RWPE2 (cell line): Measurements from ENCODE around the gene PRRG2.
A peak's percentile ranks its signal among the peaks of the same experiment; 100 is the strongest.

Experiments used
- ATAC-seq: fragments of 200-7000 bp; cut with Tn5 transposase; 3 replicates; pipeline ENCODE4 v1.9.1; 2021; ENCODE audit warnings: low read depth
- DNase-seq: peaks from one replicate; pipeline ENCODE4 v3.0.0-alpha.2; 2020; ENCODE audit warnings: low spot score
- H3K27ac ChIP-seq: fragments of 450-650 bp; 2 replicates; pipeline ENCODE4 v1.5.1; 2017; ENCODE audit warnings: mild to moderate bottlenecking; ENCODE audit not compliant: poor library complexity, severe bottlenecking
- H3K27me3 ChIP-seq: fragments of 250-450 bp; sonication (Bioruptor Pico); 2 replicates; pipeline ENCODE4 v1.5.1; 2021; ENCODE audit warnings: mild to moderate bottlenecking, moderate library complexity; ENCODE audit not compliant: insufficient read depth, poor library complexity, severe bottlenecking
- H3K36me3 ChIP-seq: fragments of 250-450 bp; sonication (Bioruptor Pico); 2 replicates; pipeline ENCODE4 v1.5.1; 2020; ENCODE audit warnings: low read depth, mild to moderate bottlenecking, moderate library complexity
- H3K4me1 ChIP-seq: fragments of 250-450 bp; sonication (Bioruptor Pico); 2 replicates; pipeline ENCODE4 v1.5.1; 2021; ENCODE audit warnings: mild to moderate bottlenecking, moderate library complexity; ENCODE audit not compliant: insufficient read depth, poor library complexity, severe bottlenecking
- H3K4me3 ChIP-seq: fragments of 250-450 bp; sonication (Bioruptor Pico); 2 replicates; pipeline ENCODE4 v1.5.1; 2021; ENCODE audit warnings: mild to moderate bottlenecking, moderate library complexity; ENCODE audit not compliant: severe bottlenecking
- H3K9me3 ChIP-seq: fragments of 250-450 bp; sonication (Bioruptor Pico); 2 replicates; pipeline ENCODE4 v1.5.1; 2021; ENCODE audit warnings: mild to moderate bottlenecking, moderate library complexity; ENCODE audit not compliant: severe bottlenecking
- TF ChIP-seq, protein P1 (sequence below): fragments of 450-650 bp; IDR thresholded peaks from one replicate; pipeline ENCODE4 v1.5.1; 2017; ENCODE audit warnings: mild to moderate bottlenecking, moderate library complexity; ENCODE audit not compliant: poor library complexity, severe bottlenecking

Gene PRRG2

DNA sequence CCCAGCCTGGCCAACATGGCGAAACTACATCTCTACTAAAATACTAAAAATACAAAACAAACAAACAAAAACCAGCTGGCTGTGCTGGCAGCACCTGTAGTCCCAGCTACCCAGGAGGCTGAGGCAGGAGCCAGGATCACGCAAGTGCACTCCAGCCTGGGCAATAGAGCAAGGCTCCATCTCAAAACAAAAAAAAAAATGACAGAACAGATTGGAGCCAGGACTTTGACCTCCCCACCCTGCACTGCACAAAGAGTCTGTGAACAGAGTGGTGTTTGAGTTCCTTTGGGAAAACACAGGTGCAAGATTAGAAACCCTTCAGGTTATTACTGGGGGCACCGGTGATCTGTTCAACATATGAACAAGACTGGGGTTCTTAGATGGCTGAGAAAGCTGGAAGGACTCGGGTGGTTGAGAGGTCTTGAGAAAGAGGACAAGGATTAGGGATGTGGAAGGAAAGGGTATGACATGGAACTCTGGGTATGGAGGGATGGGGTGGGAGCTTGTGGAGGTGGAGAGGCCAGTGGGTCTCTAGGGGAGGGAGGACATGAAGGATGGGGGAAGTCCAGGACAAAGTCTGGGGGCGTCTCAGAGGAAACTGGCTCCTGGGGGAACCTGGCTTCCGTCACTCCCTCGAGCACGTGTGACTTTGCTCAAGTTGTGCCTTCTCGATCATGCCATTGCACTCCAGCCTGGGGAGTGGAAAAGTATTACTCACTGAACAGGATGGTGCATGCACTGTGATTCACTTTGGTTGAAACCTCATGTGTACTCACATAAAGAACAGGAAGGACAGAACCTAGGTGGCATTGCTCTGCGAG, 27.5 kb upstream of the PRRG2 start:
- peaks cover 16% of the 10 kb centered on the region for H3K4me1 ChIP-seq
- TF ChIP-seq, protein P1, sequence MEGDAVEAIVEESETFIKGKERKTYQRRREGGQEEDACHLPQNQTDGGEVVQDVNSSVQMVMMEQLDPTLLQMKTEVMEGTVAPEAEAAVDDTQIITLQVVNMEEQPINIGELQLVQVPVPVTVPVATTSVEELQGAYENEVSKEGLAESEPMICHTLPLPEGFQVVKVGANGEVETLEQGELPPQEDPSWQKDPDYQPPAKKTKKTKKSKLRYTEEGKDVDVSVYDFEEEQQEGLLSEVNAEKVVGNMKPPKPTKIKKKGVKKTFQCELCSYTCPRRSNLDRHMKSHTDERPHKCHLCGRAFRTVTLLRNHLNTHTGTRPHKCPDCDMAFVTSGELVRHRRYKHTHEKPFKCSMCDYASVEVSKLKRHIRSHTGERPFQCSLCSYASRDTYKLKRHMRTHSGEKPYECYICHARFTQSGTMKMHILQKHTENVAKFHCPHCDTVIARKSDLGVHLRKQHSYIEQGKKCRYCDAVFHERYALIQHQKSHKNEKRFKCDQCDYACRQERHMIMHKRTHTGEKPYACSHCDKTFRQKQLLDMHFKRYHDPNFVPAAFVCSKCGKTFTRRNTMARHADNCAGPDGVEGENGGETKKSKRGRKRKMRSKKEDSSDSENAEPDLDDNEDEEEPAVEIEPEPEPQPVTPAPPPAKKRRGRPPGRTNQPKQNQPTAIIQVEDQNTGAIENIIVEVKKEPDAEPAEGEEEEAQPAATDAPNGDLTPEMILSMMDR: no peak
- no peaks in the 10 kb centered on the region for H3K27me3 ChIP-seq
- peaks cover 32% of the 10 kb centered on the region for H3K36me3 ChIP-seq
- H3K27ac ChIP-seq: peak overlapping the region; percentile 85
- no peaks in the 10 kb centered on the region for H3K9me3 ChIP-seq
- ATAC-seq: peak; percentile 98
- H3K4me3 ChIP-seq: no peak overlapping the region
- no peak for DNase-seq

DNA sequence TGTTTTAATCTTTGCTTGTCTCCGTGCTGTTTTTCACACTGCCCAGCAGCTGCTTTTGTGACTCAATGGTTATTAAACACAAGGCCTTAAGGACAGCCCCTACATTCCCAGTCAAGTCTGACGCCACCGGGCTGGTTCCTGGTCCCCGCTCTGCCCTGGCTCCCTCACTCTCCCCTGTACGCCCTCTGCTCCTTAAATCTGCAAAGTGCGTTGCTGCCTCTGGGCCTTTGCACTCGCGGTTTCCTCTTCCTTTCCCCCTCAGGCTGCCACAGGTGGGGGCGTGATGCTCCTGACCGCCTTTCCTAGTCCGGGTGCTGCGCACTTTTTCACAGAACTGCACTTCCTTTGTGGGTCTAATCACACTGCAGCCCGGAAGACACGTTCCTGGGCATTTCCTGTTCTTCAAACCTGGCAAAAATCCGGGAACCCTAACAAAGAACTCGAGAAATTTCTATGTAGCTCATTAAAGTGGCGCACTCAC, 26.4 kb upstream of the PRRG2 start:
- H3K36me3 ChIP-seq: peaks cover 36% of the 10 kb centered on the region
- no peak for DNase-seq

DNA sequence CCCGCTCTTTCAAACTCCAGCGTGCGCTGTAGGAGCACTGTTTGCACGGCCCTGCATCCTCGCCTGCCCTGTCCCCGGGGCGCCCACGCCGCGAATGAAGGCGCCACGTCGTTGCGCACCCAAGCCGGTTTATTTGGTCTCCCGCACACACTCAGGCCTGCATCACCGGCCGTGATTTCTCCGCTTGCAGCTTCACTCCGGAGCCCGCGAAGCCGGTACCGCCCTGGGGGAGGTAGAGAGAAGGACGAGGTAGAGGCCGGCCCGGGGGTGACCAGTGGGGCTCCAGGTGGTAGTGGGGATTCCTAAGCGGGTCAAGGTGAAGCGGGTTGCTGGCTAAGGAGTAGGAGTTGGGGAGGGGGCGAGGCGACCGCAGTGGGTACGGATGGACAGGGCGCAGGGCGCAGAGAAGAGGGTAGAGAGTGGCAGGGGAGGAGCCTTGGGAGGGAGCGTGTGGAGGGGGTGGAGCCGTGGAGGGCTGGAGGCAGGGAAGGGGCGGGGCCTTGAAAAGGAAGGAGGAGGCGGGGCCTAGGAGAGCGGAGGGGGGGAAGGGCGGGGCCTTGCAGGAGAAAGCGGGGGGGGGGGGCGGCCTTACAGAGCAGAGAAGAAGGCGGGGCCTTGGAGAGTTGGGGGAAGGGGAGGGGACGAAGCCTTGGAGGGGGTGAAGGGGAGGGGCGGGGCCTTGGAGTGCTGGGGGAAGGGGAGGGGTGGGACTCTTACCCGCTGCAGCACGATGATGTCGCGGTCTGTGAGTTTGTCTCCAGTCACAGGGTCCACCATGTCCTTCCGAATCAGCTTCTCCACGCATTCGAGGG, 25.3 kb upstream of the PRRG2 start:
- ATAC-seq (no peak), DNase-seq (no peak)
- no peak overlapping the region for H3K27ac ChIP-seq
- no peaks in the 10 kb centered on the region for H3K27me3 ChIP-seq
- H3K4me1 ChIP-seq: peaks cover 16% of the 10 kb centered on the region
- peaks cover 36% of the 10 kb centered on the region for H3K36me3 ChIP-seq
- TF ChIP-seq, protein P1: no peak
- no peaks in the 10 kb centered on the region for H3K9me3 ChIP-seq
- H3K4me3 ChIP-seq: no peak overlapping the region

More for the DNA sequence above, 26.4 kb upstream of the PRRG2 start:
- peak overlapping the region; percentile 85 for H3K27ac ChIP-seq
- H3K4me1 ChIP-seq: peaks cover 16% of the 10 kb centered on the region
- H3K27me3 ChIP-seq: no peaks in the 10 kb centered on the region
- TF ChIP-seq, protein P1: no peak
- H3K4me3 ChIP-seq: no peak overlapping the region
- ATAC-seq: no peak
- no peaks in the 10 kb centered on the region for H3K9me3 ChIP-seq

DNA sequence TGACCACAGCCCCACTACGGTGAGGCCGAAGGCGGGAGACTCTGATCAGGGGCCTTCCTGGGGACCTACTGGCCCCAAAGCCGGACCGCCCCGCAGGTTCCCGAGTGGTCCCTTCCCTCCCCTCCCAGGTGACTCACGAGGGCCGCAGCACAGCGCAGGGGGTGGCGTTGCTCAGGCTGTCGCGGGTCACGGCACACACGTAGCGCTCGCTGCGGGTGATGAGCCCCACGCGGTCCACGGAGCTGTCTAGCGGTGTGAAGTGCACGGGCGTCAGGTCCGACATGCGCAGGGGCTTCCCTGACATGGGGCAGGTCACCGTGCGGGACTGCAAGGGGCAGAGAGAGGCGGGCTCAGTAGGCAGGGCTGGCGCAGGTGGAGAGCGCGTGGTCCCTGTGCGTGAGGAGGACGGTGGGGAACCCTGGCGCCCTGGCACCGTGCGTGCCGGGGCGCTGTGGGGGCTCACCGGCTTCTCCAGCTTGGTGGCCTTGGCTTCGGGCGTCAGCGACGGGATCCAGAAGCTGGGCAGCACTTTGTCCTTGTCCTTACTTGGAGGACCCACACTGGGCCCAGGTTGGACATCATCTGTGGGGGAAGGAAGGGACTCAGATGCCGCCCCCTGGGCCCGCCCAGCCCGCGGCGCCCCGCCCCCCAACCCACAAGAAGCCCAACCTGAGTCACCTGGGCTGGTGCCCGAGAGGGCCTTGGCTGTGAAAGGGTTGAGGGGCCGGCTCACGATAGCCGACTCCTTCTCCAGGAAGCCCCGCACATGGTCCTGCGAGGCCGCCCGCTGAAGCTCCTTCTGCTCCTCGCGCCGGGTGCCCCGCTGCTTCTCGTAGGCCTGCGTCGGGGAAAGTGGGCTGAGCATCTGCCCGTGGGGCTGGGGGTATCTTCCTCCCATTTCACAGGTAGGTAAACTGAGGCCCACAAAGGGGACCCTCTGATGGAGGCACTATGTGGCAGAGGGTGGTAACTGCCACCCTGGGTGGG, 24.4 kb upstream of the PRRG2 start:
- DNase-seq: no peak
- ATAC-seq: no peak
- peaks cover 36% of the 10 kb centered on the region for H3K36me3 ChIP-seq
- H3K4me3 ChIP-seq: no peak overlapping the region
- TF ChIP-seq, protein P1: no peak
- no peak overlapping the region for H3K27ac ChIP-seq
- H3K9me3 ChIP-seq: no peaks in the 10 kb centered on the region
- H3K27me3 ChIP-seq: no peaks in the 10 kb centered on the region
- H3K4me1 ChIP-seq: peaks cover 16% of the 10 kb centered on the region
